ENCODE measurements around the gene GPR12. TPM values are rescaled to one million over a fixed set of nuclear protein-coding genes. Genes with fewer than 3 reads are reported as not detected.

The GPR12 gene
- total and polyA plus RNA-seq, 2 donors (not counting 3 experiments of a cell fraction or from before 2014, with no cell fraction given), result not detected

GRCh38 chr13:26810095-26810494, 49.5 kb upstream of the GPR12 start:
- H3K4me2 ChIP-seq (ENCODE audit: insufficient read depth, low read length), result no peak overlapping the region
- no peak overlapping the region for H3K4me3 ChIP-seq (replicated peaks in 1 of 3; ENCODE audit: insufficient read depth in 1 of 3, low read depth in 1 of 3, low read length in 3 of 3)
- ChIA-PET CTCF (interaction anchor here (1.3 to 1.4 kb wide), 2 partner anchors 63 to 112 kb away, joined by 3 read pairs; no protein-coding TSS in a partner anchor), POLR2A (no interaction called here)
- no peaks in the 10 kb centered on the region for H3K36me3 ChIP-seq (ENCODE audit: control insufficient read depth in 2 of 2, extremely low read depth in 1 of 2, insufficient read depth in 2 of 2, low read length in 2 of 2)
- H3K9ac ChIP-seq (replicated peaks; ENCODE audit: extremely low read depth, insufficient read depth, low read length), result no peak overlapping the region
- H3K27me3 ChIP-seq (ENCODE audit: control insufficient read depth in 2 of 2, insufficient read depth in 2 of 2, low read length in 2 of 2), result peaks cover 2 to 5% of the 10 kb centered on the region in 2 experiments
- TF ChIP-seq FOS (IDR thresholded peaks at IDR 0.05; ENCODE audit: borderline replicate concordance, insufficient read depth, low read length) (no peak), JUN (IDR thresholded peaks at IDR 0.05; ENCODE audit: borderline replicate concordance, insufficient read depth, insufficient read length, low read depth) (no peak), POLR2A (IDR thresholded peaks at IDR 0.05; ENCODE audit: low read depth, low read length) (no peak), GATA2 (IDR thresholded peaks at IDR 0.05; ENCODE audit: insufficient read depth, insufficient read length, low read depth, low read length) (no peak), EZH2 (IDR thresholded peaks at IDR 0.05; ENCODE audit: borderline replicate concordance, low read depth, low read length, severe bottlenecking) (no peak), MAX (IDR thresholded peaks at IDR 0.05; ENCODE audit: insufficient read depth, insufficient read length) (no peak), CTCF (IDR thresholded peaks at IDR 0.05; ENCODE audit: extremely low read depth in 1 of 2, insufficient read depth in 1 of 2, low read depth in 1 of 2, low read length in 2 of 2) (no peak)
- no peaks in the 10 kb centered on the region for H4K20me1 ChIP-seq (replicated peaks; ENCODE audit: control insufficient read depth, extremely low read depth, insufficient read depth, low read length)
- no peaks in the 10 kb centered on the region for H3K9me3 ChIP-seq (replicated peaks; ENCODE audit: control insufficient read depth, insufficient read depth, low read length)
- H3K27ac ChIP-seq (ENCODE audit: insufficient read depth, low read depth, low read length), result no peak overlapping the region
- no peak for DNase-seq (ENCODE audit: low read depth, low spot score)
- FAIRE-seq, result no peak
- BruUV-seq (replicated peaks), result no TSS peak
- intact Hi-C loops (cut with micrococcal nuclease) (no loop called here), dilution Hi-C loops (cut with MboI; ENCODE audit: extremely low pct_ligation_motif_present, low sequenced_read_pairs) (no loop called here)
- no peaks in the 10 kb centered on the region for H3K4me1 ChIP-seq (ENCODE audit: control insufficient read depth, extremely low read depth, insufficient read depth, low read length)
- H3K79me2 ChIP-seq (ENCODE audit: control insufficient read depth, insufficient read depth, low read length), result no peaks in the 10 kb centered on the region
- no peaks in the 10 kb centered on the region for H3K9me1 ChIP-seq (replicated peaks; ENCODE audit: control insufficient read depth, extremely low read depth, insufficient read depth, low read length)
- no peak overlapping the region for H2AFZ ChIP-seq (ENCODE audit: low read depth, low read length)
